ENCODE results near the gene OR2B2.

OR2B2 gene

GRCh38 chr6:27867051-27867944, 44.9 kb downstream of the OR2B2 start:
- DNase-seq (ENCODE audit: low read depth in 2 of 2), result peak; percentile 74 to 75

- peak in 1 of 2 donors; percentile 52 for DNase-seq (ENCODE audit: low read depth in 2 of 2)
Observed at GRCh38 chr6:27866357-27867050, 45.7 kb downstream of the OR2B2 start.

- DNase-seq (ENCODE audit: low read depth in 2 of 2), result peak; percentile 37 to 42
Observed at GRCh38 chr6:27865850-27866356, 46.3 kb downstream of the OR2B2 start.

- peak; percentile 68 to 71 for DNase-seq (ENCODE audit: low read depth in 2 of 2)
Observed at GRCh38 chr6:27864906-27865849, 47.0 kb downstream of the OR2B2 start.

GRCh38 chr6:27863962-27864905, 48.0 kb downstream of the OR2B2 start:
- DNase-seq (ENCODE audit: low read depth in 2 of 2), result peak in 1 of 2 donors; percentile 17

- no peak for DNase-seq (ENCODE audit: low read depth in 2 of 2)
Observed at GRCh38 chr6:27862396-27863066, 49.7 kb downstream of the OR2B2 start.

- DNase-seq (ENCODE audit: low read depth in 2 of 2), result no peak
Observed at GRCh38 chr6:27861861-27862260, 50.3 kb downstream of the OR2B2 start.

GRCh38 chr6:27861276-27861840, 50.8 kb downstream of the OR2B2 start:
- DNase-seq (ENCODE audit: low read depth in 2 of 2), result no peak

Measured in stimulated activated CD8-positive, alpha-beta memory T cell treated with anti-CD3 and anti-CD28 coated beads, Interleukin-2, amount 100 ng/mL, for 48 hours (primary cell).